Measurements from ENCODE around the gene SLC9A5. TPM values are rescaled to one million over a fixed set of nuclear protein-coding genes. Genes with fewer than 3 reads are reported as not detected.
A peak's percentile ranks its signal among the peaks of the same experiment; 100 is the strongest.

The SLC9A5 gene
- total and polyA plus RNA-seq, 8 donors: 0.19 to 5.3 (median 0.89) TPM; not detected in 1

GRCh38 chr16:67278773-67279295 lies 30.1 kb downstream of the SLC9A5 start:
- Histone ChIP-seq H3K36me3 (peaks cover 3 to 14% (median 11%) of the 10 kb centered on the region in 4 donors), H3K27ac (peak overlapping the region; percentile 2 to 81 (median 69)), H3K4me1 (peaks cover 24 to 36% (median 25%) of the 10 kb centered on the region in 4 donors), H3K4me3 (peak overlapping the region; percentile 62 to 81 (median 70)), H3K27me3 (no peaks in the 10 kb centered on the region), H3K9me3 (no peaks in the 10 kb centered on the region)
- intact Hi-C loops (cut with DNase I; ENCODE audit: low total_unique reads): no loop called here
- DNase-seq: peak in 1 of 2 donors; percentile 57
- 1 to 3% (median 2%) methylated on average over 13 to 41 of the region's 42 CpGs for WGBS, 5 donors
- TF ChIP-seq CTCF (IDR thresholded peaks at IDR 0.05) (no peak), POLR2A (IDR thresholded peaks at IDR 0.05) (no peak), POLR2AphosphoS5 (IDR thresholded peaks at IDR 0.05) (no peak), EP300 (IDR thresholded peaks at IDR 0.05) (no peak)

- intact Hi-C loops (cut with DNase I; ENCODE audit: low total_unique reads): no loop called here
- H3K4me1 ChIP-seq: peaks cover 24 to 36% (median 27%) of the 10 kb centered on the region in 4 donors
- H3K36me3 ChIP-seq: peaks cover 3 to 14% (median 11%) of the 10 kb centered on the region in 4 donors
- WGBS, 5 donors: 28 to 91% (median 34%) methylated on average over 17 to 83 of the region's 83 CpGs
- H3K9me3 ChIP-seq: no peaks in the 10 kb centered on the region
- H3K4me3 ChIP-seq: peak within 1 kb of the TSS; percentile 62 to 81 (median 70)
- no peaks in the 10 kb centered on the region for H3K27me3 ChIP-seq
- peak; percentile 84 to 94 for DNase-seq
- TF ChIP-seq EP300 (IDR thresholded peaks at IDR 0.05) (no peak), CTCF (IDR thresholded peaks at IDR 0.05) (peak in 4 of 7 experiments; percentile 11 to 87 (median 66))
- H3K27ac ChIP-seq: peak within 1 kb of the TSS; percentile 2 to 81 (median 69)
Measured at GRCh38 chr16:67279296-67280089, 30.7 kb downstream of the SLC9A5 start, which contains the start of gene PLEKHG4. Gene PLEKHG4 (plus strand): TSS chr16:67279532. CDS start chr16:67280045, 513 bp downstream.

- no peak overlapping the region for H3K4me3 ChIP-seq
- peaks cover 24 to 36% (median 32%) of the 10 kb centered on the region in 4 donors for H3K4me1 ChIP-seq
- whole genome bisulfite sequencing, 5 donors: 93 to 98% (median 95%) methylated on average over 9 to 15 of the region's 15 CpGs
- intact Hi-C loops (cut with DNase I; ENCODE audit: low total_unique reads): no loop called here
- no peak for TF ChIP-seq POLR2AphosphoS5 (IDR thresholded peaks at IDR 0.05)
- no peak overlapping the region for H3K27ac ChIP-seq
- DNase-seq: no peak
- H3K36me3 ChIP-seq: peaks cover 2 to 13% (median 10%) of the 10 kb centered on the region in 4 donors
- no peaks in the 10 kb centered on the region for H3K9me3 ChIP-seq
- H3K27me3 ChIP-seq: no peaks in the 10 kb centered on the region
Measured at GRCh38 chr16:67280090-67281015, 31.6 kb downstream of the SLC9A5 start.

GRCh38 chr16:67281536-67282446 lies 33.0 kb downstream of the SLC9A5 start:
- Histone ChIP-seq H3K27ac (no peak overlapping the region), H3K27me3 (no peaks in the 10 kb centered on the region), H3K4me3 (no peak overlapping the region), H3K9me3 (no peaks in the 10 kb centered on the region), H3K36me3 (peaks cover 0 to 3% (median under 1%) of the 10 kb centered on the region in 4 donors), H3K4me1 (peaks cover 24 to 35% (median 31%) of the 10 kb centered on the region in 4 donors)
- WGBS, 5 donors: 83 to 94% (median 94%) methylated on average over 8 to 14 of the region's 14 CpGs
- no peak for DNase-seq
- TF ChIP-seq EP300 (IDR thresholded peaks at IDR 0.05) (no peak), POLR2AphosphoS5 (IDR thresholded peaks at IDR 0.05) (no peak), CTCF (IDR thresholded peaks at IDR 0.05) (no peak), POLR2A (IDR thresholded peaks at IDR 0.05) (no peak)
- intact Hi-C loops (cut with DNase I; ENCODE audit: low total_unique reads): no loop called here
